AG04450 (cell line): ENCODE results near the gene ISCA2. TPM values are rescaled to one million over a fixed set of nuclear protein-coding genes. Genes with fewer than 3 reads are reported as not detected.

Experiments
- CTCF ChIA-PET: fragments of 300-600, 350-600 bp; formaldehyde crosslinking; extraction: SDS; loops from one replicate; lab custom pipeline; 2022; ENCODE audit warnings: antibody characterized with exemption, inconsistent platforms; lab: Charles Lee
- POLR2A ChIA-PET: fragments of 350-600 bp; formaldehyde crosslinking; extraction: SDS; loops from one replicate; lab custom pipeline; 2021; ENCODE audit warnings: antibody characterized with exemption, inconsistent platforms; lab: Yijun Ruan, JAX
- DNase-seq: peaks from one replicate; pipeline ENCODE4 v3.0.0-alpha.2; 2011; ENCODE audit warnings: low read depth, low spot score
- H3K27ac ChIP-seq: one replicate; pipeline ENCODE4 v1.5.1; 2012; ENCODE audit warnings: low read depth, low read length, control low read depth
- H3K27me3 ChIP-seq: one replicate; pipeline ENCODE4 v1.6.0; 2012; ENCODE audit warnings: low read length; ENCODE audit not compliant: control insufficient read depth, insufficient read depth
- H3K4me3 ChIP-seq: 2 replicates; pipeline ENCODE4 v1.5.1; 2011; ENCODE audit warnings: mild to moderate bottlenecking, low read depth, low read length, control low read depth
- H3K9me3 ChIP-seq: 2 replicates; pipeline ENCODE4 v1.5.1; 2012; ENCODE audit warnings: low read length; ENCODE audit not compliant: control insufficient read depth, insufficient read depth
- polyA plus RNA-seq: library from polyadenylated mRNA; depleted of rRNA; stranded (reverse); fragments of >200 nt; gene quantifications from 2 replicates; pipeline ENCODE4 v1.2.3, GENCODE V29; 2011
- TF ChIP-seq, protein P1 (sequence below): IDR thresholded peaks from 2 replicates; pipeline ENCODE4 v1.5.1; 2011; ENCODE audit warnings: low read depth, low read length, control low read depth, inconsistent platforms

The ISCA2 gene
- polyA plus RNA-seq, 1 experiment: 45.6 TPM

DNA sequence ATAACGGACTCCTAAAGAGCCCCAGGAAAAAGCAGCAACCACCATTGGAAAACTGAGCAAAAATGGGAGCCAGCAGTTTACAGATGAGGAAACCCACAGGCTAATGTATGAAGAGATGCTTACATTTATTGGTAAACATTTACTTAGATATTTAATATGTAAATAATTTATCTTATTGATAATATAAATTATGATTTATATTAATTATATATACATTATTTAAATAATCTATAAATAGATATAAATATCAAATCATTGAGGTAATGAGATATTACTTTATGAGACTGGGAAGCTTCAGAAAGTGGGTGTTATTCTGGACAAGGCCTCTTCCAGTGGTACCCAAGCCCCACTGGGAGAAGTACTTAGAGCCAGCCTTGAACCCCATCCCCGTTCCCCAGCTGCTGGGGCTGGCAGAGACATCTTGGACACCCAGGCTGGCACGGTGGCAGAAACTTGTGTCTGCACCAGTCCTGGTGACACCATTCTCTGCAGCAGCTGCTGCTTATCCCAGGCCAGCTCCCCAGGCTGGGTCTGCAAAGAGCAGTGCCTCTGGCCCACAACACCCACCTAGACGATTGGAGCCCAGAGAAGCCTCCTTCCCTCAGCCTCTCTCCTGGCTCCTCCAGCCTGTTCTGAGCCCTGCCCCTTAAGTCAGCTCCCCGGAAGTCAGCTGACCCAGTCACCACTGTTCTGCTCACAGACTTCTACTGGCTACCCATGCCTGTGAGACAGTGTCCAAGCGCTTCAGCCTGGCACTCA is 25.9 kb downstream of the ISCA2 start:
- POLR2A ChIA-PET: no interaction called here
- TF ChIP-seq, protein P1, sequence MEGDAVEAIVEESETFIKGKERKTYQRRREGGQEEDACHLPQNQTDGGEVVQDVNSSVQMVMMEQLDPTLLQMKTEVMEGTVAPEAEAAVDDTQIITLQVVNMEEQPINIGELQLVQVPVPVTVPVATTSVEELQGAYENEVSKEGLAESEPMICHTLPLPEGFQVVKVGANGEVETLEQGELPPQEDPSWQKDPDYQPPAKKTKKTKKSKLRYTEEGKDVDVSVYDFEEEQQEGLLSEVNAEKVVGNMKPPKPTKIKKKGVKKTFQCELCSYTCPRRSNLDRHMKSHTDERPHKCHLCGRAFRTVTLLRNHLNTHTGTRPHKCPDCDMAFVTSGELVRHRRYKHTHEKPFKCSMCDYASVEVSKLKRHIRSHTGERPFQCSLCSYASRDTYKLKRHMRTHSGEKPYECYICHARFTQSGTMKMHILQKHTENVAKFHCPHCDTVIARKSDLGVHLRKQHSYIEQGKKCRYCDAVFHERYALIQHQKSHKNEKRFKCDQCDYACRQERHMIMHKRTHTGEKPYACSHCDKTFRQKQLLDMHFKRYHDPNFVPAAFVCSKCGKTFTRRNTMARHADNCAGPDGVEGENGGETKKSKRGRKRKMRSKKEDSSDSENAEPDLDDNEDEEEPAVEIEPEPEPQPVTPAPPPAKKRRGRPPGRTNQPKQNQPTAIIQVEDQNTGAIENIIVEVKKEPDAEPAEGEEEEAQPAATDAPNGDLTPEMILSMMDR: no peak
- CTCF ChIA-PET: no interaction called here

DNA sequence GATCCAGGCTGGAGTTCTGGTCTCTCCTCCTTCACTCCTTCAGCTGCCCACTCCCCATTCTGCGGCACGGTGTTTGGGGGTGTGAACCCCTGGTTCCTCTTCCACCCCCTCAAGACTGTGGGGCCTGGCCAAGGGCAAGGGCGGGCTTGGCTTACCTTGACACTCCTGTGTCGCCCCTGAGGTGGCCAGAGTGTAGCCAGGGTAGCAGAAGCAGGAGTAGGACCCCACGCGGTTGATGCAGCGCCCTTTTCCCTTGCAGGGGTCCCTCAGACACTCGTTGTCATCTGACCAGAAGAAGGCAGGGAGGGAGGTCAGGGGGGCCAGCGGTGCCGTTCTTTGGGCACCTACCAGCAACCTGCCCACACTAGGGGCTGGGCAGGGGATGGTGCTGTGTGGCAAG is 28.2 kb downstream of the ISCA2 start:
- Histone ChIP-seq H3K4me3 (no peak overlapping the region), H3K27me3 (no peaks in the 10 kb centered on the region), H3K9me3 (no peaks in the 10 kb centered on the region), H3K27ac (no peak overlapping the region)
- POLR2A ChIA-PET: no interaction called here
- DNase-seq: no peak
- CTCF ChIA-PET: no interaction called here
- TF ChIP-seq, protein P1: no peak

More for the DNA sequence above, 25.9 kb downstream of the ISCA2 start:
- Histone ChIP-seq H3K9me3 (no peaks in the 10 kb centered on the region), H3K4me3 (no peak overlapping the region), H3K27me3 (no peaks in the 10 kb centered on the region), H3K27ac (no peak overlapping the region)
- no peak for DNase-seq

DNA sequence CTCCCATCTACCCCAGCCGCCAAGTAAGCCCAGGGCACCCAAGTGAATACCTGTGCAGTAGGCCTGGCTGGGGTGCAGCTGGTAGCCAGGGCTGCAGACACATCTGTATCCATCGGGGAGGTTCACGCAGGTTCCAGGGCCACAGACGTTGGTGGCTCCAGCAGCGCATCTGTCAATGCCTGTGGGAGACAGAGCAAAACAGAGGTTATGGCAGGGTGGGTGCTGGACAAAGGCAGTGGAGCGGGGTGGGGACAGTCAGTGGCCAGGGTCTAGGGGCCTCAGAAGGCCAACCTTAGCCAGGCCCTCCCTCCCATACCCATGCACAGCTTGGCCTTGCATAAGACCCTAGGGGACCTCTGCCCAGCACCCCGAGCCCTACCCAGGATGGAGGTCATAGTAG is 29.2 kb downstream of the ISCA2 start:
- no peaks in the 10 kb centered on the region for H3K9me3 ChIP-seq
- H3K27ac ChIP-seq: no peak overlapping the region
- ChIA-PET CTCF (no interaction called here), POLR2A (no interaction called here)
- TF ChIP-seq, protein P1: no peak
- no peak overlapping the region for H3K4me3 ChIP-seq
- DNase-seq: no peak
- H3K27me3 ChIP-seq: no peaks in the 10 kb centered on the region

DNA sequence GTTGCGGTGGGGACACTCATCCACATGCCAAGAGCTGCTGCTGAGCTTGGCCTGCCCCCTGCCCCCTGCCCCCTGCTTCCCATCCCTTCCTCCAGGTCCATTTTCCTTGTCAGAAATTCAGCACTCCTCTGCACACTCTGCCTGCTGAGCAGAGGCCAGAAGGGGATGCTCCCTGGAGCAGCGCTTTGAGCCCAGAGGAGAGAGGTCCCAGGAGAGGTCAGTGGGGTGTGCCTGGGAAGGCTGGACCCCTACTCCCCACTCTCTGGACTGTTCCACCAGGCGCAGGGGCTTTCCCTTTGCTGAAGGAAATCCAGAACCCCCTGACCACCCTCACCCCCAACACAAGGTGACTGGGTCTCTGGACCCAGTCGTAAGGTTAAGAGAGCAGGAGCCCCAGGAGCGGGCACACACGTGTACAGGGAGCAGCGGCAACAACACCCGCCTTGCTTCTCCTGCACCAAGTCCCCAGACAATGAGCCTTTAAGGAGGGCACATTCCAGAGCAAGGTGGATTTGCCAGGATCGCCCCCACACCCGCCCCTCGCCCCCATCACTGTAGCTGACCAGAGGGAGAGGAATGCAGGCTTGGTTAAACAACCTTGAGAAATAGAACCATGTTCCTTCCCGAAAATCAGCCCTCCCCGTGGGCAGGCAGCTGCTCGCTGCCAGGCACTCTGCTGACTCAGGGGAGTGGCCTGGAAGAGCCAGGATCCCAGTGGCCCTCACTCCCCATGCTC is 30.7 kb downstream of the ISCA2 start:
- H3K27me3 ChIP-seq: no peaks in the 10 kb centered on the region
- ChIA-PET CTCF (interaction anchor here (0.6 to 0.7 kb wide), 2 partner anchors 87 to 269 kb away, joined by 4 to 5 read pairs; no protein-coding TSS in a partner anchor), POLR2A (interaction anchor here (0.6 to 0.8 kb wide), 2 partner anchors 90 to 239 kb away, joined by 3 to 5 read pairs; partner anchors contain the start of gene YLPM1)
- peak overlapping the region; percentile 21 for H3K27ac ChIP-seq
- TF ChIP-seq, protein P1: no peak
- H3K4me3 ChIP-seq: no peak overlapping the region
- no peak for DNase-seq
- H3K9me3 ChIP-seq: no peaks in the 10 kb centered on the region

DNA sequence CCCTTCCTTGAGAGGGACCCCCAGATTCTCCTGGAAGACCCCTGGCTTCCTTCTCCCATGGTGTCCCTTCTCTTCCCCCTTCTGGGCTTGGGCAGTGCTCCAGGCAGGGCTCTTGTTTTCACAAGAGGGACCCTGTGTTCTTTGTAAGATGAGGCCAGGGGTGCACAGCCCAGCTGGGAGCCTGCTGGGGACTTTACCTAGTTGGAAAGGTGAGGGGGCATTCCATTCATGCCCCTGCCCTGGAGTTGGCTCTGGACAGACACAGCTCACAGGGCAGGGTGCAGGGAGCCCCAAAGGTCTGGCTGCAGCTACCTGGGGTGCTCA is 31.2 kb downstream of the ISCA2 start:
- no peak for DNase-seq
- Histone ChIP-seq H3K27ac (peak overlapping the region; percentile 21), H3K9me3 (no peaks in the 10 kb centered on the region), H3K4me3 (no peak overlapping the region), H3K27me3 (no peaks in the 10 kb centered on the region)
- POLR2A ChIA-PET: interaction anchor here (0.6 to 0.8 kb wide), 2 partner anchors 90 to 238 kb away, joined by 3 to 5 read pairs; partner anchors contain the start of gene YLPM1
- TF ChIP-seq, protein P1: no peak
- CTCF ChIA-PET: interaction anchor here (0.6 to 0.7 kb wide), 2 partner anchors 88 to 269 kb away, joined by 4 to 5 read pairs; no protein-coding TSS in a partner anchor
